Measurements from ENCODE around the gene PARG. TPM values are rescaled to one million over a fixed set of nuclear protein-coding genes. Genes with fewer than 3 reads are reported as not detected.

Gene PARG
- total and polyA plus RNA-seq, 4 experiments from 2014 or later: 9.0 to 42.6 (median 26.9) TPM

GRCh38 chr10:49837051-49837478, 104.8 kb downstream of the PARG start:
- no peaks in the 10 kb centered on the region for H3K4me1 ChIP-seq (ENCODE audit: insufficient read depth, low read length)
- Mint-ChIP-seq H3K4me3 (no peak overlapping the region), H3K27me3 (no peaks in the 10 kb centered on the region), H3K27ac (no peak overlapping the region), H3K4me1 (no peaks in the 10 kb centered on the region), H3K36me3 (peaks cover 67 to 71% of the 10 kb centered on the region in 2 donors), H3K9me3 (no peaks in the 10 kb centered on the region)
- no peaks in the 10 kb centered on the region for H3K27me3 ChIP-seq (ENCODE audit: insufficient read depth, low read length)
- no peak overlapping the region for H3K4me3 ChIP-seq (ENCODE audit: low read length in 2 of 2)
- no peaks in the 10 kb centered on the region for H3K9me3 ChIP-seq (ENCODE audit: control insufficient read depth in 1 of 2, low read length in 2 of 2)
- DNase-seq: no peak
- H3K27ac ChIP-seq (ENCODE audit: low read depth, low read length): no peak overlapping the region
- intact Hi-C loops (cut with micrococcal nuclease): no loop called here
- POLR2A ChIA-PET (ENCODE audit: partially characterized antibody): no interaction called here
- CTCF ChIA-PET (ENCODE audit: partially characterized antibody): no interaction called here
- peaks cover 19% of the 10 kb centered on the region for H3K36me3 ChIP-seq (ENCODE audit: insufficient read depth, low read length)

GRCh38 chr10:49834976-49835375, 106.9 kb downstream of the PARG start:
- no peak for DNase-seq
- Mint-ChIP-seq H3K9me3 (no peaks in the 10 kb centered on the region), H3K27ac (no peak overlapping the region), H3K4me1 (peaks cover 0 to 2% (median 0%) of the 10 kb centered on the region in 4 donors), H3K36me3 (peaks cover 67 to 68% of the 10 kb centered on the region in 2 donors), H3K4me3 (no peak overlapping the region), H3K27me3 (no peaks in the 10 kb centered on the region)
- intact Hi-C loops (cut with micrococcal nuclease): no loop called here
- Histone ChIP-seq H3K4me1 (ENCODE audit: insufficient read depth, low read length) (no peaks in the 10 kb centered on the region), H3K36me3 (ENCODE audit: insufficient read depth, low read length) (peaks cover 18% of the 10 kb centered on the region), H3K27me3 (ENCODE audit: insufficient read depth, low read length) (no peaks in the 10 kb centered on the region), H3K27ac (ENCODE audit: low read depth, low read length) (no peak overlapping the region), H3K4me3 (ENCODE audit: low read length in 2 of 2) (no peak overlapping the region), H3K9me3 (ENCODE audit: control insufficient read depth in 1 of 2, low read length in 2 of 2) (no peaks in the 10 kb centered on the region)
- ChIA-PET CTCF (ENCODE audit: partially characterized antibody) (no interaction called here), POLR2A (ENCODE audit: partially characterized antibody) (no interaction called here)

- H3K36me3 Mint-ChIP-seq: peaks cover 65 to 66% of the 10 kb centered on the region in 2 donors
- no peak for DNase-seq
- POLR2A ChIA-PET (ENCODE audit: partially characterized antibody): no interaction called here
- Histone ChIP-seq H3K27me3 (ENCODE audit: insufficient read depth, low read length) (no peaks in the 10 kb centered on the region), H3K9me3 (ENCODE audit: control insufficient read depth in 1 of 2, low read length in 2 of 2) (no peaks in the 10 kb centered on the region), H3K27ac (ENCODE audit: low read depth, low read length) (no peak overlapping the region), H3K36me3 (ENCODE audit: insufficient read depth, low read length) (peaks cover 18% of the 10 kb centered on the region), H3K4me1 (ENCODE audit: insufficient read depth, low read length) (no peaks in the 10 kb centered on the region), H3K4me3 (ENCODE audit: low read length in 2 of 2) (no peak overlapping the region)
- H3K9me3 Mint-ChIP-seq: no peaks in the 10 kb centered on the region
- H3K27ac Mint-ChIP-seq: no peak overlapping the region
- H3K4me3 Mint-ChIP-seq: no peak overlapping the region
- CTCF ChIA-PET (ENCODE audit: partially characterized antibody): no interaction called here
- intact Hi-C loops (cut with micrococcal nuclease): no loop called here
- no peaks in the 10 kb centered on the region for H3K27me3 Mint-ChIP-seq
- H3K4me1 Mint-ChIP-seq: peaks cover 0 to 2% (median 0%) of the 10 kb centered on the region in 4 donors
Measured at GRCh38 chr10:49834201-49834600, 107.6 kb downstream of the PARG start.

GRCh38 chr10:49833168-49833567, 108.7 kb downstream of the PARG start:
- Histone ChIP-seq H3K4me1 (ENCODE audit: insufficient read depth, low read length) (no peaks in the 10 kb centered on the region), H3K27ac (ENCODE audit: low read depth, low read length) (no peak overlapping the region), H3K9me3 (ENCODE audit: control insufficient read depth in 1 of 2, low read length in 2 of 2) (no peaks in the 10 kb centered on the region), H3K4me3 (ENCODE audit: low read length in 2 of 2) (no peak overlapping the region), H3K27me3 (ENCODE audit: insufficient read depth, low read length) (no peaks in the 10 kb centered on the region), H3K36me3 (ENCODE audit: insufficient read depth, low read length) (peaks cover 18% of the 10 kb centered on the region)
- POLR2A ChIA-PET (ENCODE audit: partially characterized antibody): no interaction called here
- intact Hi-C loops (cut with micrococcal nuclease): no loop called here
- H3K27ac Mint-ChIP-seq: no peak overlapping the region
- H3K27me3 Mint-ChIP-seq: no peaks in the 10 kb centered on the region
- DNase-seq: no peak
- H3K4me1 Mint-ChIP-seq: peaks cover 0 to 2% (median 0%) of the 10 kb centered on the region in 4 donors
- no peak overlapping the region for H3K4me3 Mint-ChIP-seq
- H3K9me3 Mint-ChIP-seq: no peaks in the 10 kb centered on the region
- CTCF ChIA-PET (ENCODE audit: partially characterized antibody): no interaction called here
- H3K36me3 Mint-ChIP-seq: peaks cover 59 to 62% of the 10 kb centered on the region in 2 donors

GRCh38 chr10:49831352-49832035, 110.3 kb downstream of the PARG start:
- no peak overlapping the region for H3K27ac ChIP-seq (ENCODE audit: low read depth, low read length)
- intact Hi-C loops (cut with micrococcal nuclease): no loop called here
- Mint-ChIP-seq H3K9me3 (no peaks in the 10 kb centered on the region), H3K4me1 (peaks cover 0 to 2% (median 0%) of the 10 kb centered on the region in 4 donors), H3K4me3 (no peak overlapping the region), H3K27me3 (no peaks in the 10 kb centered on the region), H3K27ac (no peak overlapping the region), H3K36me3 (peaks cover 62 to 63% of the 10 kb centered on the region in 2 donors)
- H3K36me3 ChIP-seq (ENCODE audit: insufficient read depth, low read length): peaks cover 18% of the 10 kb centered on the region
- ChIA-PET POLR2A (ENCODE audit: partially characterized antibody) (no interaction called here), CTCF (ENCODE audit: partially characterized antibody) (no interaction called here)
- no peak for DNase-seq
- no peaks in the 10 kb centered on the region for H3K9me3 ChIP-seq (ENCODE audit: control insufficient read depth in 1 of 2, low read length in 2 of 2)
- H3K4me3 ChIP-seq (ENCODE audit: low read length in 2 of 2): no peak overlapping the region
- H3K4me1 ChIP-seq (ENCODE audit: insufficient read depth, low read length): no peaks in the 10 kb centered on the region
- H3K27me3 ChIP-seq (ENCODE audit: insufficient read depth, low read length): no peaks in the 10 kb centered on the region

- Histone ChIP-seq H3K27ac (ENCODE audit: low read depth, low read length) (no peak overlapping the region), H3K4me3 (ENCODE audit: low read length in 2 of 2) (no peak overlapping the region), H3K27me3 (ENCODE audit: insufficient read depth, low read length) (no peaks in the 10 kb centered on the region), H3K36me3 (ENCODE audit: insufficient read depth, low read length) (peaks cover 18% of the 10 kb centered on the region), H3K4me1 (ENCODE audit: insufficient read depth, low read length) (no peaks in the 10 kb centered on the region), H3K9me3 (ENCODE audit: control insufficient read depth in 1 of 2, low read length in 2 of 2) (no peaks in the 10 kb centered on the region)
- Mint-ChIP-seq H3K9me3 (no peaks in the 10 kb centered on the region), H3K4me3 (no peak overlapping the region), H3K36me3 (peaks cover 66 to 69% of the 10 kb centered on the region in 2 donors), H3K4me1 (peaks cover 0 to 2% (median 0%) of the 10 kb centered on the region in 4 donors), H3K27ac (no peak overlapping the region), H3K27me3 (no peaks in the 10 kb centered on the region)
- CTCF ChIA-PET (ENCODE audit: partially characterized antibody): no interaction called here
- DNase-seq: no peak
- POLR2A ChIA-PET (ENCODE audit: partially characterized antibody): no interaction called here
- intact Hi-C loops (cut with micrococcal nuclease): no loop called here
Measured at GRCh38 chr10:49830846-49831245, 111.0 kb downstream of the PARG start.

- intact Hi-C loops (cut with micrococcal nuclease): no loop called here
- Histone ChIP-seq H3K4me1 (ENCODE audit: insufficient read depth, low read length) (no peaks in the 10 kb centered on the region), H3K36me3 (ENCODE audit: insufficient read depth, low read length) (peaks cover 15% of the 10 kb centered on the region), H3K27me3 (ENCODE audit: insufficient read depth, low read length) (no peaks in the 10 kb centered on the region), H3K27ac (ENCODE audit: low read depth, low read length) (no peak overlapping the region), H3K9me3 (ENCODE audit: control insufficient read depth in 1 of 2, low read length in 2 of 2) (no peaks in the 10 kb centered on the region), H3K4me3 (ENCODE audit: low read length in 2 of 2) (no peak overlapping the region)
- H3K36me3 Mint-ChIP-seq: peaks cover 65 to 72% of the 10 kb centered on the region in 2 donors
- H3K4me1 Mint-ChIP-seq: peaks cover 0 to 3% (median 1%) of the 10 kb centered on the region in 4 donors
- POLR2A ChIA-PET (ENCODE audit: partially characterized antibody): no interaction called here
- H3K4me3 Mint-ChIP-seq: peak overlapping the region in 1 of 8 donors; percentile 26
- no peaks in the 10 kb centered on the region for H3K9me3 Mint-ChIP-seq
- peak overlapping the region in 1 of 7 donors; percentile 61 for H3K27ac Mint-ChIP-seq
- H3K27me3 Mint-ChIP-seq: no peaks in the 10 kb centered on the region
- DNase-seq: no peak
- CTCF ChIA-PET (ENCODE audit: partially characterized antibody): no interaction called here
Measured at GRCh38 chr10:49830016-49830415, 111.8 kb downstream of the PARG start.

Data from CD4-positive, alpha-beta memory T cell (primary cell).